ENCODE data around the gene ETFA.
"Not testable (repeated sequence)": the region's sequence is repeated elsewhere in the genome, so short reads cannot be mapped to it uniquely, and the experiment has no call there.

ETFA gene

GRCh38 chr15:76299786-76300185 is 11.5 kb downstream of the ETFA start:
- no peak overlapping the region for H3K4me3 ChIP-seq (ENCODE audit: low read depth, low read length)

GRCh38 chr15:76298986-76299385 is 12.3 kb downstream of the ETFA start:
- H3K4me3 ChIP-seq (ENCODE audit: low read depth, low read length), result no peak overlapping the region

More at GRCh38 chr15:76299786-76300185, 11.5 kb downstream of the ETFA start:
- no peak for TF ChIP-seq CTCF (IDR thresholded peaks at IDR 0.05; ENCODE audit: low read depth, low read length)

GRCh38 chr15:76297951-76298350 is 13.3 kb downstream of the ETFA start:
- not testable (repeated sequence) for H3K4me3 ChIP-seq (ENCODE audit: low read depth, low read length)

More at GRCh38 chr15:76298986-76299385, 12.3 kb downstream of the ETFA start:
- TF ChIP-seq CTCF (IDR thresholded peaks at IDR 0.05; ENCODE audit: low read depth, low read length), result no peak

GRCh38 chr15:76296849-76297248 is 14.4 kb downstream of the ETFA start:
- H3K4me3 ChIP-seq (ENCODE audit: low read depth, low read length), result no peak overlapping the region
- no peak for TF ChIP-seq CTCF (IDR thresholded peaks at IDR 0.05; ENCODE audit: low read depth, low read length)

- not testable (repeated sequence) for H3K4me3 ChIP-seq (ENCODE audit: low read depth, low read length)
Observed at GRCh38 chr15:76294463-76294862, 16.8 kb downstream of the ETFA start.

GRCh38 chr15:76293361-76293760 is 17.9 kb downstream of the ETFA start:
- no peak for TF ChIP-seq CTCF (IDR thresholded peaks at IDR 0.05; ENCODE audit: low read depth, low read length)
- H3K4me3 ChIP-seq (ENCODE audit: low read depth, low read length), result no peak overlapping the region

- TF ChIP-seq CTCF (IDR thresholded peaks at IDR 0.05; ENCODE audit: low read depth, low read length), result no peak
- H3K4me3 ChIP-seq (ENCODE audit: low read depth, low read length), result no peak overlapping the region
Observed at GRCh38 chr15:76289582-76289981, 21.7 kb downstream of the ETFA start.

GRCh38 chr15:76286271-76286879 is 24.9 kb downstream of the ETFA start:
- TF ChIP-seq CTCF (IDR thresholded peaks at IDR 0.05; ENCODE audit: low read depth, low read length), result no peak
- H3K4me3 ChIP-seq (ENCODE audit: low read depth, low read length), result no peak overlapping the region

All from WI38 (cell line).